Kasumi-1 (cell line): ENCODE results near the gene AUTS2.

Source experiments
- DNase-seq, 2 experiments: peaks; one replicate each; lab custom pipeline; 2025; lab: John Stamatoyannopoulos, UW

Gene AUTS2

DNA sequence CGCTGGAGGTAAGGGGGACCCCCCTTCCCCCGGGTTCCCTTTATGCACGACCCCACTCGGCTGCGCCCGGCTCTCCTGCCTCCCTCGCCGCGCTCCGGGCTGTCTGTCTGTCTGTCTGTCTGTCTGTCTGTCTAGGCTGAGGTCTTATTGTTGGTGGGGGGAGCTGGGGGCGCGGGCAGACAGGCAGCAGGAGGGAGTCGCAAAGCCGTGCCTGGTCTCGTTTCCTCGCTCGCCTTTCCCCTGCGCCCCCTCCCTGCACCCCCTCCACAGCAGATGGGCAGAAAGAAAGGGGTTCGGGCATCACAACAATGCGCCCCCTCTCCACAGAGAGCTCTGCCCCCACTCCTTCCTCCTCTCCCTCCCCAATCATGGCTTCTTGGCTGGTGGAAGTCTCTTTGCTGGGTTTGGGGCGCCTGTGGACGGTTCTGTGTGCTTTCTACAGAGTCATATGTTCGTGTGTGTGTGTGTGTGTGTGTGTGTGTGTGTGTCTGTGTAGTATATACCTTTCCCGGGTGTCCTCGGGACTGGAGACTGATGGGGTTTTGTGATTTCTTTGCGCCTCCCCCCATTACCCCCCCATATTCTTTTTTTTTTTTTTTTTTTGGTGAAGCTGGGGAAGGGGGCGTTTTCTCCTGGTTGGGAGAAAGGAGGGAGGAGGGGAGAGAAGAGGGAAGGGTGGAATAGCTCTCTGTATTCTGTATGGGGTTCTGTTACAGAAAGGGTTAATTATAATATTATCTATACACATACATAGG lies 1.9 kb downstream of the AUTS2 start:
- no peak for DNase-seq

DNA sequence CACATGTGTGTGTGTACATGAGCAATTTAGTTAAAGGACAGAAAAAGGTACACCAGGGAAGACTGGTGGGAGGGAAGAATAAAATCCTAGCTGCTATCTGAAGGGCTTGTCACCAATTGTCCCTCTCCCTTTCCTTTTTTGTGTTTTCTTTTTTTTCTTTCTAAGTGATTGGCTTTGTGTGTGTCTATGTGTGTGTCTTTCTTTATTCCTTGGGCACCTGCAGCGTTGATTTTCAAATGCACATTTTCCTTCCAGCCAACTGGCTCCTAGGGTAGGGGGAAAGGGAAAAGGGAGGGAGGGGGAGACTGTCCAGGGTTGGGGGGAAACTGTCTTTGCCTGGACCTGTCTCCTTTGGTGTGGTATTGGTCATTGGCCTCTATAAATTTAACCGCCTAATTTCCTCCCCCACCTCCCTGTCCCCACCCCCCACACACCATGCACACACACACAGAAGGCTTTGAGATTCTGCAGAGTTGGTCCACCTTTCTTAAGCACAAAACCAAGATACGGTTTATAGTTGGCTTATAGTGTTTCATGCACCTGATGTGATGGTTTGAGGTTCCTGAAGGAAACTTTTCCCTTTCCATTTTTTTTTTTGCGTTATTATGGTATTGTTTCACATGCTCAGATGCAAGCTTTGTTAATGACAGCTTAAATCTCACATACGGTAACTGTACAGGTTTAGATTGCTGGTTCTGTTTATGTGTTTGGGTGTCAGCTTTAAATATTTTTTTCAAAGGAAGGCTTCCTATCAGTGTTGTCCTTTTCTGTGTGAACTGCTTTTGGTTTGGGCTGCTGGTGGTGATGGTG lies 2.6 kb downstream of the AUTS2 start:
- no peak for DNase-seq

DNA sequence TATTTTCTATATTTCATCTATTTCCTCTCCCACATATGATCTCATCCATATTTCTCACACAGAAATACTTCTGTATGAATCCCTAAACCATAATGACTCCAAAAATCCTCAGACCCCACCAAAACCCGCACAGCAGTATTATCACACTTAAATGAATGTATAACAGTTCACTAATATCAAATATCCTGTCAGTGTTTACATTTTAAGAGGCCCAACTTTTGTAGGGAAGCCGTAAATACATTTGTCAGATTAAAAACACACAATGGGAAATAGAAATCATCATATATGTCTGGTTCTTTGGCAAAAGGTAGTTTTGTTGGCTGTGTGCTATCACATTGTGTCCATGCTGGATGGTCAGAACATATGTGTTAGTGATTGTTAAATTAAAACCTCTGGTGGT lies 4.2 kb downstream of the AUTS2 start:
- DNase-seq, result no peak

DNA sequence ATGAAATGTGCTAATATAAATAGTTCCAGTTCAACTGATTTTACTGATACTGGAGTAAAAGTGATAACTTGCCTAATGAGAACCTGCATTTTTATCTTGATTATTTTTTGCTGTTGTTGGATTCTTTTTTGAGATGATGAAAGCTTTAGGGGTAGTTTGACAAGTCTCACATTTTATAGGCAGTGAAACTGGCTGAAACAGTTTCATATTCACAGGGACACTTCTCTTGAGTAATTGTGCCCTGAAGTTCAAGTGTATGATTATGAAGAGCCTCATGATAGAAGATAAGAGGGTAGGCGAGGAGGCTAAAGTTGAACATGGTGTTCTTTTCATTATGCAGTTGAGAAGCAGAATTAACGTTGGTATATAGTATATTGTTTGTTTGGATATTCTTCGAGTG lies 5.1 kb downstream of the AUTS2 start:
- no peak for DNase-seq

DNA sequence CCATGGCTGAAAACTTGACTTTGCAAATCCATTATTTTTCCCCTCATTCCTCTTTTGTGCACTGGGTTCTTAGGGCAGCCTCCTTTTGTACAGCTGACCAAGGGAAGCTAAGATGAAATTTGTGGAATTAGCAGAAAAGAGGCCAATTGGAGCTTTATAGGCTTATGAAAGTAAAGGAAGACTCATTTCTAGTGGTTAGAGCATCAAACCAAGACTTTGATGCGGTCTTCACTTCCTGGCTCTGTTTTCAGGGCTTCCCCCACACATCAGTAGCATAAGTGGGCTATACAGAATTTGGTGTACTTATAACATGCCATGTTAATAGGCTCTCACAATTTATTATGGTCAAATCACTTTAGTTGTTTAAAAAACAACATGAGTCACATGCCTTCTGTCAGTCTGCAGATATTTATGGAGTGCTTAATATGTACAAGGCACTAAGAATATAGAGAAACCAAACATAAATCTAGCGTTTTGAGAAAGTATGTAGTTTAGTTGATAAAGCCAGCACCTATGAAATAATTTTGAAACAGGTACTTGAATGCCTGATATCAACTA lies 5.7 kb downstream of the AUTS2 start:
- DNase-seq, result no peak

DNA sequence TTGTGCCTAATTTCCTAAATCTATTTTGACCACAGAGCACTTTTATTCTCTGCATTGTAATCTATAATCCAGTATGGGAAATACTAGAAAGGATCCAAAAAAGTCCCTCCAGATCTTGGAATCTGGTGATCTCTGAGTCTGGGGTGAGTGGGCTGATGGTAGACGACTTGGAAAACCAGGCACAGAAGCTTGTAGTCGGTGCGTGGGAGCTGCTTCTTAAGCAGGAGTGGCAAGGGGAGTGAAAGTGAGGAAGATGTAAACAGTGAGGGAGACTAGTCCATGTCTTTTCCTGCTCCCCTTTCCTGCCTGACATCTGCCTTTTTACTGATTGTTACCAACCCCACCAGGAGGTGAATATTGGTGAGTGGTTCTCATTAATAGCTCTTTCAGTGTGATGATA lies 6.8 kb downstream of the AUTS2 start:
- no peak for DNase-seq

DNA sequence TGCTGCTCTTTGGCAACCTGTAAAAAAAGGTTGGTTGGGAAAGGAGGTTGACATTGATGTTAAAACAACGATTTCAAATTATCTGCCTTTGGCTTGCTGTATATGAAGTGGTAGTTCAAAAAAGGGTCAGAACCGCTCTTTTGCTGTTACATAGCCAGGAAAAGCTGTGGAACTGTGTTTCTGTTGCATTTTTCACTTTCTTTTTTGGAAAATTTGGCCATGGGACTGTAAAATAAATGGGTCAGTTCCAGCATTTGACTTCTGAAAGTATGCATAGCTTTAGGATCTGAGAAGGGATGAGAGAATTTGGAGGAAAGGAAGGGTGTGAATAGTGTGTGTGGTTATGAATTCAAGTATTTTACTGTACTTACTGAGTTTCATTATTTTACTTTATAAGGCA lies 7.3 kb downstream of the AUTS2 start:
- DNase-seq, result no peak

DNA sequence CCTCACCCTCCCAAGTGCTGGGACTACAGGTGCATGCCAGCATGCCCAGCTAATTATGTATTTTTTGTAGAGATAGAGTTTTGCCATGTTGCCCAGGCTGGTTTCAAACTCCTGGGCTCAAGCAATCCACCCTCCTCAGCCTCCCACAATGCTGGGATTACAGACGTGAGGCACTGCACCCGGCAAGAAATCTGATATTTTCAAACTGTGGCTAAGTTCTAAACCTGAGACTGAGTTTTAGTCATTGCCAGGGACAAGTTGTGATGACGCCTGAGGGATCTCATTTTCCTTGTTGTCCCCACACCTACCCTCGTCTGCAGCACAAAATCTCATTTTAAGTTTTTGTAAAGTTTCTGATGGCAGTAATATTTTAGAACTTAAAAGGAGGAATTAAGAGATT lies 9.8 kb downstream of the AUTS2 start:
- no peak for DNase-seq

DNA sequence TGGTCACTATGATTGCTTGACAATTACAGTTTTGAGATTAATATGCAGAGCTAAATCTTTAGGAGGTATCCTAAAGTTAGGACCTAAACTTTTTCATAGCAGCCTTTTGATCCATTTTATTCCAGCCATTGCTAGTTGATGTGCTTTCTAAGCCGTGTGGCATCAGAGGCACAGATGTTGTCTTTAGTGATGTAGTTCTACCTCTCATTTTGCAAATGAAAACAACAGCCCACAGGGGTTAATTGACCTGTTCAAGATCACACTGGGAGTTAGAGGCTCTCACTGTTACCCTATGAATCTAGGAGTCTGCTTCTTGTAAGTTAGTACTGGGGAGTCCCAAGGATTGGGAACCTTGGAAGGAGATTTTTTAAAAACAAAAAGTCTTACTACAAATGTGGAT lies 10.6 kb downstream of the AUTS2 start:
- DNase-seq, result no peak

DNA sequence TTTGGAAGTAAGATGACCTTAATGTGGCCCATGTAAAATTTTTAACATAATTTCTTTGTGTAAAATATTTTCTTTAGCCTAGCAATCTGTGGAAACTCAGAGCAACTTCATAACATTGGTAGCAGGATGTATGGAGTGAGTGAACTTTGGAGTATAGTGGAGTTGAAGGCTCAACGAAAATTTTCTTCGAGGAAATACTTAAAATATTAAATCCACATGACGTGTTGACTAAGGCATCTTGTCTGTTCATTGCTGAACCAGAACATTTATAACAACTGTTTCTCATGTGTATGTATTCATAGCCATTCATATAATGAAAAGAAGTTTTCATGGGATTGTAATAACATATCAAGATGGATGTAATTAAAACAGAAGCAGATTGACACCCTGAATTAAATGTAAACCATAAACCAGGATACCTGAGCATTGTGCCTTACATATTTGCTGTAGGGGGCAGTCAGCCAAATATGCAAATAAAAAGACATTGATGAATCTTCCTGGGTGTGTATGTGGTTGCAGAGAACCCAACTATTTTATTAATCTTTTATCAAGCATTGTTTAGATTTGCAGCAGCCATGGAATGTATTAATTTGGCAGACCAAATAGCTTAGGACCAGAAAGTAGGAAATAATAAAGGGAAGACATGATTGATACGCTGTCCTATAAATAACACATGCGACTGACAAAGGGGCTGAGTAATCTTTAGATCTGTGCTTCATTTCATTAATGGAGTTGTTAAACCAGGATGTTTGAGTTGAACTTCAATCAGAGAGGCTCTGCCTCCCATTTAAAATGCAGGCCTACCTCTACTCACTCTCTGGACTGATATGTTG lies 11.5 kb downstream of the AUTS2 start:
- no peak for DNase-seq

DNA sequence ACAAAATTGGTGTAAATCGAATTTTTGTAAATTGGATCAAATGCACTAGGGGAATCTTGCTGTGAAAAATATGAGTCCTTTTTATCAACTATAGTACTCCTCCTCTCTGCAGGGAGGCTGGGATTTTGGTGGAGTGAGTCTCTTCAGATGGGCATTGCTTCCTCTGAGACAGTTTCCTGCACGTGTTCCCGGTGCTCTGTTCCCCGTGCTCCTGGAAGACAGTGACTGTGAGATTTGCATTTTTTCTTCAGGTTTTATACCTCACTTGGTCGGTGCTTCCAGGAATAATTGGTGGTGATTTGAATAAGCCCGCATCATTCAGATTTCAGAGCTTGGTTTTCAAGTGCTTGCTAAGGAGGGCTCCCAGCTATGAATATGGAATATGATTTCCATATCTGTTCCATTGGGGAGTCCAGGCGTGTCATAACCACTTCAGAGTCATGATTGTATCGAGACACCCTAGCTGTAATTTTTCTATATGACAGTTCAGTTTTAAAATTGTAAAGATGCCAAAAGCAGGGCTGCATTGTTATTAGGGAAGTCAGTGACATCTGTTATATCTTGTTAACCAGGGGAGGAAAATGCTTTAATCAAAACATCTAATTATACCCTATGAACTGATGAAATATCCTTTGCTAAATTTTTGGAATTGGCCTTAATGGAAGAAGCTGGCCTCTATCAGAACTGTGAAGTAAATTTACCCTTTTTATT lies 12.3 kb downstream of the AUTS2 start:
- no peak for DNase-seq

DNA sequence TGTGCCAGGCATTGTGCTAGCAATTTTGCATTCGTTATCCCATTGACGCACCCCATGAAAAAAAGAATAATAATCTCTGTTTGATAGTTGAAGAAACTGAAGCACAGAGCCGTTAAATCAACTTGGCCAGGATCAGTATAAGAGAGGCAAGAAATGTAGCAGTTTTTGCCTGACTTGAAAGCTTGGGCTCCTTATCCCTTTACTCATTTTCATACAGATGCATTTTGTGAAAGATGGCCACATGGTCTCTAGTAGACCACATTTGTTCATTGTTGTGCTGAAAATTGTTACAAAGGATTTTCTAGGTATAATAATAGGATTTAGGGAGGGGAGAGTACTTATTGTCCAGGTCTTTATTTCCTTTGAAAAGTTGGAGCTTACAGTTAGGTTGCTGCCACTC lies 14.7 kb downstream of the AUTS2 start:
- DNase-seq, result no peak

DNA sequence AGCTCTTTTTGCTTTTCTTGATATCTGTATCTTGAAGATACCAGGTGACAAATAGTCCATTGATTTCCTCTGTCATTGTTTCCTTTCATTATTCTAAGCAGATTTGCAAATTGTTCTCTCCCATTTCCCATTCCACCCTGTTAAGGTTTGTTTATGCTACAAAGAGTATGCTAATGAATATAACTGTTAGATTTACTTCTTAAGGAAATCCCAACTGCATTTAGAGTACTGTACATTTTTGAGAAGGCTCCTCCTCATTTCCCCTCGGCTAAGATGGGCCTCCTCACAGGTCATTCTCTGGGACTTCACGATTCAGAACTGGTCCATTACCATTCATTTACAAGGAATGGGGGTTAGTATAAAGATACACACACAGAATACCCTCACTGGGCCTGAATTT lies 15.6 kb downstream of the AUTS2 start:
- no peak for DNase-seq

DNA sequence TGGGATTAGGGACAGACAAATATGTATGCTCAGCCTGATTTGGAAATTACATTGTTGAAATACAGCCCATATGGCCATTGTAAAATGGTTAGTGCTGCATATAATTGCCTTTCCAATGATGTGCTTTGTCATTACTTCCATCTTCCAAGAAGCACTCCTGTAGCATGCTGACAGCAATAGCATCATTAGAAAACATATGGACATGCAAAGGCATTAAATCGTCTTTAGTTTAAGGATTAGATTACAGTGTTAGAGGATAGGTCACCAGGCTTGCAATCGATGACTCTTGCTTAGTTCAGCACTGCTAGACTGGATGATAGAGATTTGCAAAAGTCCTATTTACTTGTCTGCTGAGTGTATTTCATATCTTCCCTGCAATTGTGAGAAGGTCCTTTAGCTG lies 17.4 kb downstream of the AUTS2 start:
- no peak for DNase-seq

DNA sequence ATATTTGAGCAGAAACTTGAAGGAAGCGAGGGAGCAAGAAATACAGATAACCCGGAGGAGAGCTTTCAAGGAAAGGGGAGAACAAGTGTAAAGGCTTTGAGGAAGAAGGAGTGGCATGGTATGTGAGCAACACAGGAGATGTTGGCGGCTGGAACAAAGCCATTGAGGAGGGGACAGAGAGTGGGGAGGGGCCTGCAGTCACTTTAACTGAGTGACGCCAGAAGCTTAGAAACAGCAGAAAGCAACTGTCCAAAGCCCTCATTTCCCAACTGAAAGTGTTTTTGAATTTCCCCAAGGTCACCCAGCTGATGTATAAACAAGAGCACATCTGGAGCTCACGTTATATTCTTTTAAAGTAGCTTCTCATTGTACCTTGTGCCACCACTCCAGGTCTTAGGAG lies 19.1 kb downstream of the AUTS2 start:
- DNase-seq, result no peak

DNA sequence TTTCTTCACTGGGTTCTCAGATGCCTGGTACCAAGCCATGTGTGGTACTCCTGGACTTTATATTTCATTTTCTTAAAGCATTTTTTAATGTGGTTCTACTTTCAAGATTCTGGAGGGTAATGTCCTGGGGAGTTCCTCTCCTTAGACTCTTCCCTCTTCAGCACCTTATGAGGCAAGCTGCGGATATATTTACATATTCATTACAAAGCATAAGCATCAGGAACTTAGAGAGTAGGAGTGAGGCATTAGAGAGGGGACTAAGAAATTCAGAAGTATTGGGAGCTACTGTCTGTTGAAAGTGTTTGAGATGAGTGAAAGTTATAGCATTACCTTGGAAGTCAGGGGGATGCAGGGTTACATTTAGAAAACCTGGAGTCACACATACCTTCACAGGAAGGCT lies 20.8 kb downstream of the AUTS2 start:
- DNase-seq, result no peak

DNA sequence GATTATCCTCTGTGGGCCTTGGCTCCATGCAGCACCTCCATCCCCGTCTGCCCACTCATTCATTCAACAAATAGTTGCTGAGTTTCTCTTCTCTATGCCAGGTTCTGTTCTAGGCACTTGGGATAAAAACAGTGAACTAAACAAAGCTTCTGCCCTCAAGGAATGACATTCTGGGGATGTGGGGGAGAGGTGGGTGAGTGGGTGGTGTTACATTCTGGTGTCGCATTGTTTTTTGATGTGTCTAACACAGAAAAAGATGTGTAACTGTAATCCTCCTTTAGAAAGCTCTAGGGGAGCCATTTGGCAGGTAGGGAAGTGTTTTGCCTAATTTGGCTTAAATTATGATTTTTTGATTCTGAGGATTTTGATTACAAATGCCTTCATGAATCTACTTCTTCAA lies 21.4 kb downstream of the AUTS2 start:
- no peak for DNase-seq

DNA sequence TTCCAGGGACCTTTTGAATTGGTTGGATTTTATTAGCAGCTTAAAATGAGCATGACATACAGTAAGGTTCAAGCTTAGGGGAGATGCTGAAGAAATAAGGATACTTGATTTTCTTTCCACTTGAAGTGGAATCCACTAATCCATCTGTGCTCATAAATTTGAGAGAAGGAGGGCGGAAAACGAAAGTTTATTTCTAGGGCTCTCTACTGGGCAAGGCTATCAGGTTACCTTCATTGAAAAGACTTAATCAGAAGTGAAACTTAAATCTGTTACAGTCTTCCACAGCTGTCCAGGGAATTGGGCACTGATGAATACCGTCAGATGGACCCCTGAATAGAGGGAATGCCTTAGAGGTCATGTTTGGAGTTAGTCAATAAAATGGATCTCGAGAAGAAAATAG lies 21.8 kb downstream of the AUTS2 start:
- no peak for DNase-seq

DNA sequence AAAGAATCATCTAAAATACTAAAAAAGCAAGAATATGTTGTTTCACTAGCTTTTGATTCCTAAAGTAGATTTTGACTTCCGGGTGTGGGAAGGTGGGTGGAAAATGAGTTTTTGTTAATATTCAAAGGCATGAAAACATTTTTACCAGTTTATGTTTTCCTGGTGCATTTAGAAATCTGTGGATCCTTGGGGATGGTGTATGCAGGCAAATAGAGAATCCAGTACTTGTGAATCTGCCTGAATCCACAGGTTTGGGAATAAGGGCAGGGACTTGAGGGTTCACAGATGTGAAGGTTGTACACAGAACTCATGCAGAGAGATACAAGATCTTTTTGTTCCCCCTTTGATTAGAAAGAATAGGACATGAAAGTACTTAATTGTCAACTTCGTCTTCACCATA lies 22.4 kb downstream of the AUTS2 start:
- DNase-seq, result no peak

DNA sequence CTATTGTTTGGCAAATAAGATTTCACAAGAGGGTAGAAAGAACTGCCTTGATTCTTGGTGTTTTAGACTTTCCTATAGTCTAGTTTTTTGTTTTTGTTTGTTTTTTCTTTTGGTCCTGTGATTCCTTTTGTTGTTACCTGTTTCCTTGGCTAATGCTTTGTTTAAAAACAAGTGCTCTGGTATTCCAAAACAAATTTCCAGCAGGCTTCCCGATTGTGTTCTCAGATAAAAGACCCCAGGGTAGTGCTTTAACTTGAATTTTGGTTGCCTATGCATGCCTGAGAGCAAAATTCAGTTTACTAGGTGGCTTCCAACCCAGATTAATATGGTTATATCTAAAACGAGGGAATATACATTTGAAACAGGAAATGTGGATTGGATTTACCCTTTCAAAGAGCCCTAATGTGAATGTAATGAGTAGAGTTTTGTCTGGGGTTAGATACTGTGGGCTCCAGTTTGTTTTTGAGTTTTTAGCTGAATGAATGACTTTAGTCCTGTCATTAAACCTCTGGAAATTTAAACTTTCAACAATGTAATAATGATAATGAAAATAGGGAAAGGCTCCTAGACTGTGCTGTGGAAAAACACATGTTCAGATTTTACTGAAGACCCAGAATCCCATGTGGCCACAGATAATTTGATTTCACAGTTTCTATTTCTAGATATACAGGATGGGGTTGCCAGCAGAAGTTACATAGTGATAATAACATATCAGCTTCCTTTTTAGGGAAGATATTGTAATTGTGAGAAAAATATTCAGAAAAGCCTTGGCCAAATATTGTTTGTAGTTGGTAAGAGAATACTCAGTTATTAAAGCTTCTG lies 23.9 kb downstream of the AUTS2 start:
- DNase-seq, result no peak

DNA sequence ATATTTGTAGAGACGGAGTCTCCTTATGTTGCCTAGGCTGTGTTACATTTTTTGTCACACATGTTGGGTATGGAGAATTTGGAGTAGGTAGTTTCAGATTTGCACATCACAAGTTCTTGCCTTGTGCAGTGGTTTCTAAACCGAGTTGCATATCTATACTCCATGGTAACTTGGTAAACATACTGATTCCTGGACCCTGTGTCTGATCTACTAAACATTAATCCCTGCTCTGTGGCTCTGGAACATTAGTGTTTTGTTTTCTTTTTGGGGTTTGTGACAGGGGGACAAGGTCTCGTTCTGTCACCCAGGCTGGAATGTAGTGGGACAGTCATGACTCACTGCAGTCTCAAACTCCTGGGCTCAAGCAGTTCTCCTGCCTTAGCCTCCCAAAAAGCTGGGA lies 24.7 kb downstream of the AUTS2 start:
- DNase-seq, result no peak
